ENCODE measurements around the gene LRCH4. TPM values are rescaled to one million over a fixed set of nuclear protein-coding genes. Genes with fewer than 3 reads are reported as not detected.

LRCH4 gene
- total and polyA plus RNA-seq, 2 donors from 2014 or later, result 23.2 to 62.9 TPM

DNA sequence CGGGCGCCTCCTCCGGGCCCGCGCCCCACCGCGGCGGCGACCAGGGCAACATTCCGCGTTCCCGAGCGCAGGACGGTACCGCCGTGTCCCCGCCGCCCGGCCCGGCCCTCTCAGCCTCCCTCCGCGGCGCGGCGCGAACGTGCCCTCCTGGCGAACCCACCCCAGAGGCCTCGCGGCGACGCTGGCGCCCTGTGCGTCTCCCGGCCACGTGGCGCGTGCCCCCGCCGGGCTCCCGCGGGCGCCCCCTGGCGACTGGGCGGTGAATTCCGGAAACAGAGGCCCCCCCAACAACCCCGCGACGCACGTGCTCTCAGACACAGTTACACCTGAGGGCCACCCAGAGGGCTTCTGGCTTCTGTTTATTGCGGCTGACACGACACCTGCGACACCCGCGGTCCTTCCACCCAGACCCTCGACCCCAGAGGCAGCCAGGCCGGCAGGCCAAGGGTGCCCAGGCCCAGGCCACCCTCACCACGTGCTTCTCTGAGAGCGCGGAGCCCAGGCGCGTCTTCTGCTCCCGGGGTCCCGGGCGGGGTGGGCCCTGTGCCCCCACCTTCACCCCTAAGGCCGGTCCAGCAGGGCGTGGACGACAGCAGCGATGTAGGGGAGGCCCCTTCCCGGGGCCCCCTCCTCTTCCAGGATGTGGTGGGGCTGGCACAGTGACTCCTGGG is 12.1 kb downstream of the LRCH4 start, which contains the start of gene SAP25:
Gene SAP25 (minus strand): TSS at position 210 of the 671 bp plus-strand sequence. CDS start 158 bp downstream, at position 52.
- intact Hi-C loops (cut with DNase I), result loop anchor here (10.0 kb wide), 1 partner anchor 111 kb away; no protein-coding TSS in a partner anchor
- Histone ChIP-seq H3K36me3 (ENCODE audit: control insufficient read depth in 2 of 3, insufficient read depth in 3 of 3, low read length in 3 of 3) (peaks cover 0 to 24% (median 13%) of the 10 kb centered on the region in 3 donors), H3K27me3 (ENCODE audit: control insufficient read depth, insufficient read depth, low read length) (no peaks in the 10 kb centered on the region), H3K27ac (ENCODE audit: low read depth in 2 of 2, low read length in 2 of 2) (no peak within 1 kb of the TSS), H3K4me1 (ENCODE audit: control insufficient read depth in 2 of 3, insufficient read depth in 2 of 3, low read depth in 1 of 3, low read length in 3 of 3) (peaks cover 0 to 4% (median 0%) of the 10 kb centered on the region in 3 donors), H3K9ac (ENCODE audit: low read length in 3 of 3) (no peak within 1 kb of the TSS), H3K9me3 (ENCODE audit: control insufficient read depth in 2 of 3, insufficient read depth in 1 of 3, low read length in 3 of 3) (no peaks in the 10 kb centered on the region), H3K4me3 (ENCODE audit: low read length in 3 of 3) (no peak within 1 kb of the TSS)
- FAIRE-seq, result no peak
- TF ChIP-seq, protein P1, sequence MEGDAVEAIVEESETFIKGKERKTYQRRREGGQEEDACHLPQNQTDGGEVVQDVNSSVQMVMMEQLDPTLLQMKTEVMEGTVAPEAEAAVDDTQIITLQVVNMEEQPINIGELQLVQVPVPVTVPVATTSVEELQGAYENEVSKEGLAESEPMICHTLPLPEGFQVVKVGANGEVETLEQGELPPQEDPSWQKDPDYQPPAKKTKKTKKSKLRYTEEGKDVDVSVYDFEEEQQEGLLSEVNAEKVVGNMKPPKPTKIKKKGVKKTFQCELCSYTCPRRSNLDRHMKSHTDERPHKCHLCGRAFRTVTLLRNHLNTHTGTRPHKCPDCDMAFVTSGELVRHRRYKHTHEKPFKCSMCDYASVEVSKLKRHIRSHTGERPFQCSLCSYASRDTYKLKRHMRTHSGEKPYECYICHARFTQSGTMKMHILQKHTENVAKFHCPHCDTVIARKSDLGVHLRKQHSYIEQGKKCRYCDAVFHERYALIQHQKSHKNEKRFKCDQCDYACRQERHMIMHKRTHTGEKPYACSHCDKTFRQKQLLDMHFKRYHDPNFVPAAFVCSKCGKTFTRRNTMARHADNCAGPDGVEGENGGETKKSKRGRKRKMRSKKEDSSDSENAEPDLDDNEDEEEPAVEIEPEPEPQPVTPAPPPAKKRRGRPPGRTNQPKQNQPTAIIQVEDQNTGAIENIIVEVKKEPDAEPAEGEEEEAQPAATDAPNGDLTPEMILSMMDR (IDR thresholded peaks at IDR 0.05; ENCODE audit: borderline replicate concordance, extremely low read depth, insufficient read depth), result no peak
- DNase-seq, result no peak

DNA sequence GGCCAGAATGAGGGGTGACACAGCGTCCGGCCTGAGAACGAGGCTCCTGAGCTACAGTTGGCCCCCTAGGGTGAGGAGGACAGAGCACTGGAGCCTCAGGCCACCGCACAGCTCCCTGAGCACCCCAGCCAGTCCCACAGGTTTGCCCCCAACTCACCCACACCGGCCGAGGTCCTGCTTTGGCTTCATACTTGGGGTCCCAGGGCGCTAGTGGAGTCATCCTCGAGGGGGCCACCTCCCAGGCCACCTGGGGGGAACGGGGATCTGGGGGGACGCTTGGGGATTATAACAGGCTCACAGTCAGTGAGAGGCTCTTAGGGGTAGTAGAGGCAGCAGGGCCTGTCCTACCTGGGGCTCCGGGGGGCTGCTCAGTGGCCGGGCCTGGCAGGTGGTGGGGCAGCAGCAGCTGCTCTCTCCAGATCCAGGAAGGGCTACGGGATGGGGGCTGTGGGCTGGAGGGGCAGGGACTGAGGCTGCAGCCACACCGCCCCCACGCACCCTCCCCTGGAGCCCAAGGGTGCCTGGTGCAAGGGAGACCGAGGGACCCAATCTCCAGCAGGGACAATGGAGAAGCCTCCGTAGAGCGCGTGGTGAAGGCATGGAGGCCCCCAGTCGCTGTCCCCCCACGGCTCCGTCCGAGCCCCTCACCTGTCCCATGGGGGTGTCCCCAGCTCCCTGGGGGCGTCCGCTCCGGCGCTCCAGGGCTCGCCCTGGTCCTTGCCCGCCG is 12.8 kb downstream of the LRCH4 start:
- no peak for FAIRE-seq
- no peak overlapping the region for H3K27ac ChIP-seq (ENCODE audit: low read depth in 2 of 2, low read length in 2 of 2)
- TF ChIP-seq, protein P1 (IDR thresholded peaks at IDR 0.05; ENCODE audit: borderline replicate concordance, extremely low read depth, insufficient read depth), result no peak
- no peak overlapping the region for H3K9ac ChIP-seq (ENCODE audit: low read length in 3 of 3)
- H3K9me3 ChIP-seq (ENCODE audit: control insufficient read depth in 2 of 3, insufficient read depth in 1 of 3, low read length in 3 of 3), result no peaks in the 10 kb centered on the region
- H3K4me1 ChIP-seq (ENCODE audit: control insufficient read depth in 2 of 3, insufficient read depth in 2 of 3, low read depth in 1 of 3, low read length in 3 of 3), result peaks cover 0 to 4% (median 0%) of the 10 kb centered on the region in 3 donors
- no peak for DNase-seq
- H3K4me3 ChIP-seq (ENCODE audit: low read length in 3 of 3), result no peak overlapping the region
- H3K27me3 ChIP-seq (ENCODE audit: control insufficient read depth, insufficient read depth, low read length), result no peaks in the 10 kb centered on the region
- H3K36me3 ChIP-seq (ENCODE audit: control insufficient read depth in 2 of 3, insufficient read depth in 3 of 3, low read length in 3 of 3), result peaks cover 0 to 20% (median 10%) of the 10 kb centered on the region in 3 donors
- intact Hi-C loops (cut with DNase I), result loop anchor here (10.0 kb wide), 1 partner anchor 112 kb away; no protein-coding TSS in a partner anchor

DNA sequence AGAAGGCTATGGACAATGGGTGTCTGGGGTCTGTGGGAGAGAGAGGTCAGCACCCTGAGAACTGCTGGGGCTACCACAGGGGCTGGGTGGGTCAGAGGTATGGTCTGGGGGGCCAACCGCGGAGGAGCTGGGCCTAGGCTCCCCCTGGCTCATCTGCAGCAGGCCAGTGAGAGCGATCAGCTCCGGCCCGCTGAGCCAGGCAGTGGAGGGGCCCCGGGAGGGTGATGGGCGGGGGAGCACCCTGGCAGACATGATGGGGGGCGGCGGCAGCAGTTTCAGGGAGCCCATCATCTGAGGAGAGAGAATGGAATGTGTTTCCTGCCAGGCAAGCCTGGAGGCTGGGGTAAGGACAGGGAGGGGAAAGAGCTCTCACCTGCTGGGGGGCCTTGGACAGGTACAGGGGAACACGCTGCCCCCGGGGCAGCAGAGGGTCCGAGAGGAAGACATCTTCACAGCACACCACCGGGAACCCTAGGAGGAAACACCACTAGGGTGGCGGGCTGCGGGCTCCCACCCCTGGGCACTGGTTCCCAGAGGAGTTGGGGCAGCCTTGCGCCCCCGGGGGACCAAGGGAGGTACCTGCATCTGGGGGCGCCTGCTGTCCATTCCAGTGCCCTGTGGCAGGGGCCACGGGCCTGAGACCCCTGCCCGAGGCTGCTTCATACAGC is 13.5 kb downstream of the LRCH4 start:
- no peaks in the 10 kb centered on the region for H3K27me3 ChIP-seq (ENCODE audit: control insufficient read depth, insufficient read depth, low read length)
- intact Hi-C loops (cut with DNase I), result loop anchor here (10.0 kb wide), 1 partner anchor 112 kb away; no protein-coding TSS in a partner anchor
- H3K9ac ChIP-seq (ENCODE audit: low read length in 3 of 3), result no peak overlapping the region
- DNase-seq (peak in 4 of 5 donors; percentile 62 to 84 (median 68)), FAIRE-seq (no peak)
- no peaks in the 10 kb centered on the region for H3K9me3 ChIP-seq (ENCODE audit: control insufficient read depth in 2 of 3, insufficient read depth in 1 of 3, low read length in 3 of 3)
- H3K4me1 ChIP-seq (ENCODE audit: control insufficient read depth in 2 of 3, insufficient read depth in 2 of 3, low read depth in 1 of 3, low read length in 3 of 3), result peaks cover 0 to 4% (median 0%) of the 10 kb centered on the region in 3 donors
- H3K4me3 ChIP-seq (ENCODE audit: low read length in 3 of 3), result no peak overlapping the region
- H3K27ac ChIP-seq (ENCODE audit: low read depth in 2 of 2, low read length in 2 of 2), result no peak overlapping the region
- peaks cover 0 to 13% (median 6%) of the 10 kb centered on the region in 3 donors for H3K36me3 ChIP-seq (ENCODE audit: control insufficient read depth in 2 of 3, insufficient read depth in 3 of 3, low read length in 3 of 3)
- TF ChIP-seq, protein P1 (IDR thresholded peaks at IDR 0.05; ENCODE audit: borderline replicate concordance, extremely low read depth, insufficient read depth), result no peak

All from kidney (tissue), 14 donors.